ENCODE data around the gene TAAR9.
"Not testable (repeated sequence)": the region's sequence is repeated elsewhere in the genome, so short reads cannot be mapped to it uniquely, and the experiment has no call there.

The TAAR9 gene

DNA sequence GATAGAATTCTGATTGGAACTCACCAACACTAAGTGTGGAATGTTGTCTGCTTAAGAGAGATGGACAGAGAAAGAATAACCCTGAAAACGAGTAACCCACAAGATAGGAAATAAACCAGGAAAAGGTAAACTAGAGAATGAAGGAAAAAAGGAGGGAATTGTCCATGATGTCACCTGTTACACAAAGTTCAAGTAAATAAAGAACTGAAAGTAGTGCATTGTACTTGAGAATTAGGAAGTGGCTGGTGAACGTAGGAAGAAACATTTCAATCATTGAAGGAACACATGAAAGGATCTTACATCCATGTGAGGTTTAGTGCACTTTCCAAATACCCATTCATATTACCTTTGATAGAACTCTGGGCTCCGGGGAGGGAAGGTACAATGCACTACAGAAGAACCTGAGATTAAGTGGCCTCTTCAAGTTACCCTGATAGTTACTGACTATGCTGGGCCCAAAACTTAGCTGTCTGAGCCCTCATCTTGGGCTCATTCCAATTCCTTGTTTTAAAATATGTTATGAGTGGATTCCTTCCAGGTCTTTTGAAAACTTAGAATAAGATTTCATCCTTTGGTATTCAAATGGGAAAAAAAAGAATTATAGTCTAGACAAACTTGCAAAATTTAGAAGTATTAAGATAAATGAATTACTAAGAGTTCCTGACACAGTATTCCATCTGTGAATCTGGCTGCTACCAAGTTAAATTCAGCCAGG lies 24.1 kb upstream of the TAAR9 start:
- DNase-seq (ENCODE audit: low read depth in 2 of 3, low spot score in 1 of 3), result no peak

DNA sequence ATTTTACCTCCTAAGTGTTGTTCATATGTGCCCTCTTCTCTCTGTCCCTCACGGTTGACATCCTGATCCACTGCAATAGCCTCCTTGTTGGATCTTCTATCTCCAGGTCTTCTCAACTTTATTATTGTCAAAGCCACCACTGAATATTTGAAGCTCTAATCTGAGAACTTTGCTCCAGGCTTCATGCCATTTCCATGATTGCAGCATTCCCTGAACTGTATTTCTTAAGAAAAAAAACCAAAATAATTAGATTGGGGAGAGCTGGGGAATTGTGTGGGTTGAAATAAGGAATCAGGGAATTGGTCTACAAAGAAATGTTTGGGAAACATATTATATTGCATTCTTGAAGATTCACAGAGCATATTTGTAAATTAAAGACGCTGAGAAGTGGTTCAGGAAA lies 22.7 kb upstream of the TAAR9 start:
- DNase-seq (ENCODE audit: low read depth in 2 of 3, low spot score in 1 of 3), result no peak

DNA sequence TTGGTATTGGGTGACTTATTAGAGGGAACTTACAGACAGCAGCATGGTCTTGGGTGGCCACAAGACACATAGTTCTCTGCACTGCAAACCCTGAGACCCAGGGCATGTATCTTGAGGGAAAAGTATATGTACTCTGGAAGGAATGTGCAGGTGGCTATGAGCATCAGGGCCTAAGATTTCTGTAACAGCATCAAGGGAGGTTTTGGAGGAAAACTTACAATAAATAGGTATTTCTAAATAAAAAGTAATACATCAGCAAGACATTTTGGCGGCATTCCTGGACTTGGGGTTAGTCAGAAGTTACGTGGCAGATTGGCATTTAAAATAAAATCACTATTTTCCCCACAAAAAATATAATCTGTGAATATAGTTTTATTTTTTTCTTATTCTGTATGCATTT lies 17.1 kb upstream of the TAAR9 start:
- DNase-seq (ENCODE audit: low read depth in 2 of 3, low spot score in 1 of 3), result no peak

DNA sequence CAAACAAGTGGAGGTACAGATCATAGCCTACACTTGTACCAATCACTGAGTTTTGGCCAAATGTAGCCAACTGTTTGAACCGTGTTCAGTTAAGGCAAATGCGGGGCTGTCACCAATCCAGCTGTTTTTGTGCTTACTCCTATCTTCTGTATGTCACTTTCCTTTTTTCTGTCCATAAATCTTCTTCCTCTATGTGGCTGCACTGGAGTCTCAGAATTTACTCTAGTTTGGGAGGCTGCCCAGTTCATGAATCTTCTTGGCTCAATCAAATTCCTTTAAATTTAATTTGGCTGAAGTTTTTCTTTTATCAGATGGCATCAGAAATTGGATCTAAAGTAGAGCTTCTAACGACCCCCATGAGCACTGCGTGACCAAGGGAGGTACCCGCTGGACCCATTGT lies 13.4 kb upstream of the TAAR9 start:
- DNase-seq (ENCODE audit: low read depth in 2 of 3, low spot score in 1 of 3), result no peak

DNA sequence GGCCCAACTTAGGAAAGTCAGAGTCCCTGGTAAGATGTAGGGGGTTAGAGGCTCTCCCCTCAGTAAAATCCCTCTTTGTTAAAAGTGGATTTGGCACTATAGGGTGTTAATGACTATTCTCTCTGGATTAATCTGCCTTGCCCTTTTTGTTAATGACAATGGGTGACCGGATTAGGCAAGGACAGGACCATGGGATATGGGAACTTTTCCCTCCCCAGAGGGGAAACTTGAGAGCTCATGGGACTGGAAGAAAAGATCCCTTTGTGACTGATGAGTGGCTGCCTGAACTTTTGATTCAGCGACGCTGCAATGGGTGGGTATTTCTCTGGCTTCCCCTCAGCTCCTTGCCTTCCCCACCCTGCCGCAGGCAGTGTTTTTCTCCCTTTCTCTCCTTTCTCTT lies 12.2 kb upstream of the TAAR9 start:
- no peak for DNase-seq (ENCODE audit: low read depth in 2 of 3, low spot score in 1 of 3)

DNA sequence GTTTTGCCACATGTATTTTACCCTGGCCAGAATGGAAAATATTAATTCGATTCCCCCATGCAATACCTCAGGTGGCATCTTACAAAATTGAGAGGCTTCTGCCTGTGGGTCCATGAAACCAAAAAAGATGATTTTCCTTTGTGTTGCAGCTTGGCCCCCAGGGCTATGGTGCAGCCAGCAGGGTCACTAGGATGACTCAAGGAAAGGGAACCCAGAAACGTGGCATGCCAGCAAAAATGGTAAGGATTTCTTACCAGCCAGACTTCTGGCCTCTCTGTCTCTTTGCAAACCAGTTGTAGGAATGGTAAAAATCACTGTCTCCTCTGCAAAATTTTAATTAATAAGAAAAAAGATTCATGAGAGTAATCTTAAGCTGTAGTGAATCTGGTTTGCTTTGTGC lies 11.6 kb upstream of the TAAR9 start:
- no peak for DNase-seq (ENCODE audit: low read depth in 2 of 3, low spot score in 1 of 3)

DNA sequence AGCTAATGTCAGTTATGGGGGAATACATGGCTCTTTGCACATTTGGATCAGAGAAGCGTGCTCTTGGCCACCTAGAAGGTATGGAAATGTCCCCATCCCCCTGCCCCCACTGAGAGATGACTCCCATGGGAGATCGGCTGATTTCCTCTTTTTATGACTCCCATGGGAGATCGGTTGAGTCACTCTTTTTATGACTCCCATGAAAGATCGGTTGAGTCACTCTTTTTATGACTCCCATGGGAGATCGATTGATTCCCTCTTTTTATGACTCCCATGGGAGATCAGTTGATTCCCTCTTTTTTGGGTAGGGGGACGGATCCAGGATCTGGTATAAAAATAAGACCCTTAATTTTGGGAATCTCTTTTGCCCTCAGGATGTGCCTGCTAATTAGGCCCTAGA lies 10.3 kb upstream of the TAAR9 start:
- no peak for DNase-seq (ENCODE audit: low read depth in 2 of 3, low spot score in 1 of 3)

DNA sequence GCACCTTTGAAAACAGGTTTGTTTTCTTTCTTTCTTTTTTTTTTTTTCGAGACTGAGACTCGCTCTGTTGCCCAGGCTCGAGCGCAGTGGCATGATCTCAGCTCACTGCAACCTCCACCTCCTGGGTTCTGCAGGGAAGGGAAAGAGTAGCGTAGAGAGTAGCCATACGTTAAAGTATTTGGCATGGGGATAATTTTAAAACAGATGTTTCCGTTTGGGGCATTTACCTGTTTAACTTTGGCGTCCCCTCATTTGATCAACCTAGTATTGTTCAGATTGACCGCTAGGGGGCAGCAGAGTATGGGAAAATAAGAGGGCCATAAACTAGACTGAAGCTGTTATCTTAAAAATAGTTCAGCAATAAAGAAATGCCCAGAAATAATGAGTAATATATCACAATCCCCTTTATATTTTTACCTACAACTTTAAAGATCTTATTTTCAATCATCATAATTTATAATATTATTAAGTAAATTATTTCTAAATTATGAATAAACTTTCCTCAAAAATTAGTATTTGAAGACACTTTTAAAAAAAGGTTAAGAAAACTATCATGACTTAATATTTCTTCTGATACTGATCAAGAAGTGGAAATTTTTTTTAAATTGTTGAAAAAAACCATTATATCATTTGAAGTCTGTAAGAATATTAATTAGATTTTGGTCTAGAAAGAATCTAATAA lies 7.6 kb upstream of the TAAR9 start:
- peak; percentile 25 to 61 (median 56) for DNase-seq (ENCODE audit: low read depth in 2 of 3, low spot score in 1 of 3)

DNA sequence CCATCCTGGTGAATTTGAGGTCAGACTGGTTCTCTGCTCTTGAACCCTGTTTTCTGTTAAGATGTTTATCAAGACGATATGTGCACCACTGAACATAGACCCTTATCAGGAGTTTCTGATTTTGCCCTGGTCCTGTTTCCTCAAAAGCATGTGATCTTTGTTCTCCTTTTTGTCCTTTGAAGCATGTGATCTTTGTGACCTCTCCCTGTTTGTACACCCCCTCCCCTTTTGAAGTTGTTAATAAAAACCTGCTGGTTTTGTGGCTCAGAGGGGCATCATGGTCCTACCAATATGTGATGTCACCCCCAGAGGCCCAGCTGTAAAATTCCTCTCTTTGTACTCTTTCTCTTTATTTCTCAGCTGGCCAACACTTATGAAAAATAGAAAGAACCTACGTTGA lies 3.5 kb upstream of the TAAR9 start:
- not testable (repeated sequence) for DNase-seq (ENCODE audit: low read depth in 2 of 3, low spot score in 1 of 3)

DNA sequence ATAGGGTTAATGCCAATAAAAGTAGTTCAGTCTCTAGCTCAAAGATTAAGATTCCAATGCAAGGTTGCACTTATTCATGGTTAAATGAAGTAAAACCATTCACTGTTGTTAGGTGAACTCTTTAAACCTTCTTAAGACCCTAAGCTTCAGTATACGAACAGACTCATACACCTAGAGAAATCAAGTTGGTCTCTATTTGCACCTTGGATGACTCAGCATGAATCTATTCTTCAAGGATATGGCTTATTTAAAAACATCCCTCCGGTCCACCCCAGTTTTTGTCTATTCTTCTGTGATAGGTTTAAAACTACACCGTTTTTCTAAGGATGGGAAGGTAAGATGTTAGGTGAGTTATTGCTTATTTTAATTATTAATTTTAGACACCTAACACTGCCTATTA lies 932 bp upstream of the TAAR9 start:
- no peak for DNase-seq (ENCODE audit: low read depth in 2 of 3, low spot score in 1 of 3)

DNA sequence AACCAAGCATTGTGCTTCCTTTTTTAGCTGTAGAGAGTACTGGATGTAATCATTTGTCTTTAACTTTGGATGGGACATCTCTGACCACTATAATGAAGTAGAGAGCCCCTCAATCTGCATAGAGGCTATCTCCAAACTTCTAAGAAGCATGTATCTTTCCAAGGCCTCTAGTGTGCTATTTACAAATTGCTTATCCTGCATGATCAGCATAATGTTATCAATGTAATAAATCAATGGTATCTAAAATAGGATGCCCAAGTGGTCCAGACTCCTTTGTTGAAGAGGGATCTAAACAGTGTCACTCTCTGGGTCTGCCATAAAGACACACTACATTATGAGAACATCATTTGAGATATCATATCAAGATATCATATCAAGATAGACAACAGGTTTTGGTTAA lies 6.7 kb downstream of the TAAR9 start:
- no peak for DNase-seq (ENCODE audit: low read depth in 2 of 3, low spot score in 1 of 3)

DNA sequence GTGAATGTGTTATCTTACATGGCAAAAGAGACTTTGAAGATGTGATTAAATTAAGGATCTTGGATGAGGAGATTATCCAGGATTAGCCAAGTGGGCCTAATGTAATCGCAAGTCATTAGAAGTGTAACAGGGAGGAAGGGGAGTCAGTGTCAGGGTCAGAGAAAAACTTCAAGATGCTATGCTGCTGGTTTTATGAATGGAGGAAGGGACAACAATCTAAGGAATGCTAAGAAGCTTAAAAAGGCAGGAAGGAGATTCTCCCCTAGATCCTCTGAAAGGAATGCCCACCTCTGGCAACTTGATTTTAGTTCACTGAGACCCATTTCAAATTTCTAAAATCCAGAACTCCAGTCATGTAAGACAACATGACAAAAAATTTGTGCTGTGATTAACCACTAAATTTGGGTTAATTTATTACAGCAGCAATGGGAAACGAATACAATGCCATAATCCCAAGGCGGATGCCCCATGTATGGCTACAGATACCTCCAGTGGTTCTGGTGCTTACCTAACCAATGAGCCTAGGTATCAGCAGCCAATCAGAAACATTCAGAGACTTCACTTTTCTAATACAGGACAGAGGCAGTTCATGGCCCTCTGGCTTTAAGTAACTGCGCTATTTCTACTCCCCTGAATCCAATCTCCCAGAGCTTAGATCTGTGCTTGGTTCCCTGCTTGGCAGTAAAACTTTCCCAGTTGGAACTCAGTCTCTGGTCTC lies 10.8 kb downstream of the TAAR9 start:
- no peak for DNase-seq (ENCODE audit: low read depth in 2 of 3, low spot score in 1 of 3)

DNA sequence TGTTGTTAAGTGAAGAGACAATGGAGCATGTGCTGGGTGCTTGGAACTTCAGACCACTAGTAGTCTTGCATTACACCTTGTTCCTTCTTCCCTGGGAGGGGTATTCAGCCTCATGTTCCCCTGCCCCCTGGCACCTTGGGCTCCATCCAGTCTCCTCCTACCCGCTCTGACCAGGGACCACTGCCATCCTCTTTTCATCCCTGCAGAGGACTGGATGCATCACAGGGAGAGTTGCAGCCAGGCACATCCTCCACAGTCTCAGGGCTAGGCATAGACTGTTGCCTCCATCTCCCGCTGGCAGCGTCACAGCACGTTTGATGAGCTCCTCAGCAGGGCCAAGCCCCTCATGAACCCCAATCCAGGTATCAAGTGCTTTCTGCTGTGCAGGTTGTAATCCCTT lies 13.1 kb downstream of the TAAR9 start:
- DNase-seq (ENCODE audit: low read depth in 2 of 3, low spot score in 1 of 3), result no peak

DNA sequence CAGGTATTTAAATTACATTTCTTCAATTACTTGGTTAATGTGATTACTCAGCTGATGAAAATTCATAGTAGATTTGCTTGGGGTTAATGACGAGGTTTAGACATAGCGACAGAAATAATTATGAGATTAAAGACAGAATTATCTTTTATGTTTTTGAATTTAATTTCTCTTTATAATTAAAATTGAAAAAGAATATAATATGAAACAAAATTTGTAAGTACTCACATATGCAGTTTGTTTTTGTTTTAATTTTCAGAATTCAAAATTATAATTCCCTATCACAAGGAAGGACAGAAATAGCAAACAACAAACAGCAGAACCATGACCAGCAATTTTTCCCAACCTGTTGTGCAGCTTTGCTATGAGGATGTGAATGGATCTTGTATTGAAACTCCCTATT lies 14.3 kb downstream of the TAAR9 start, which contains the start of gene TAAR8:
Gene TAAR8 (plus strand): TSS at position 301 of the 400 bp plus-strand sequence. CDS start 21 bp downstream, at position 322.
- no peak for DNase-seq (ENCODE audit: low read depth in 2 of 3, low spot score in 1 of 3)

DNA sequence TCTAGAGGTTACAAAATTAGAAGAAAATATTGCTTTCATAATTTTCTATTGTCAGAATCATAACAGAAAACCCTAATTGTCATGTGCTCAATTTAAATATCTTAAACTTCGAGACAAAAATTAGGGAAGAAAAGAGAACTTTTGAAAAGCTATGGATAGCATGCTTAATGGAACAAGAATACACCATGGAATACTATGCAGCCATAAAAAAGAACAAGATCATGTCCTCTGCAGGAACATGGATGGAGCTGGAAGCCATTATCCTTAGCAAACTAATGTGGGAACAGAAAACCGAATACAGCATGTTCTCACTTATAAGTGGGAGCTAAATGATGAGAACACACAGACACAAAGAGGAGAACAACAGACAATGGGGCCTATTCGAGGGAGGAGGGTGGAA lies 22.0 kb downstream of the TAAR9 start:
- not testable (repeated sequence) for DNase-seq (ENCODE audit: low read depth in 2 of 3, low spot score in 1 of 3)

DNA sequence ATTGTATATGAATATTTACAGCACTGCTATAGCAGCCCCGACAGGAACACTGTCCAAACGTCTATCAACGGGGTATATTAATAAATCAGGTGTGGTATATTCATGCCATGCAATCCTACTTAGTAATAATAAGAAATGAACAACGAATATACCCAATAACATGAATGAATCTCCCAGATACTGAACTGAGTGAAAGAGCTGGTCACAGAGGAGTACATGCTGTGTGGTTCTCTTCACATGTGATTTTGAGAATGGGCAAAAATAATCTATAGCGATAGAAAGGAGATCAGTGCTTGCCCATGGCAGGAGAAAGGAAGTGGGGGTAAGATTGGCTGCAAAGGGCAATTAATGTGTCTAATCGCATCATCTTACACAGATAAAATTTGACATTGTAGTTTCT lies 28.3 kb downstream of the TAAR9 start:
- no peak for DNase-seq (ENCODE audit: low read depth in 2 of 3, low spot score in 1 of 3)

DNA sequence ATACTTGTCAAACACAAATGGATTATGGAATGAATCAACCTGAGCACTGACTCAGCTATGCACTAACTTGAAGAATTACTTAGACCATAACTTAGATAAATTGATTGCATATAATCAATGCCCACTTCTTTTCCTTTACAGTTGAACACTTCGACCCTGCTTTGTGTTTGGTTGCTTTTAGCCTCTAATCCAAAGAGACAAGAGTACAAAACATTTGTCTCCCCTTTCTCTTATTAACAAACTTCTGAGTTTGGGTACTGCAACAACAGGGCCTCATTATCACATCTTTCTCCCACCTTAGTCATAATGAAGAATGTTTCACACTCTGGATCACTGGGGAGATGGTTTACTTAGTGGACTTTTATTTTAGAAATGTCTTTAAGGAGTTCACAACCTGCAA lies 29.5 kb downstream of the TAAR9 start:
- DNase-seq (ENCODE audit: low read depth in 2 of 3, low spot score in 1 of 3), result no peak

DNA sequence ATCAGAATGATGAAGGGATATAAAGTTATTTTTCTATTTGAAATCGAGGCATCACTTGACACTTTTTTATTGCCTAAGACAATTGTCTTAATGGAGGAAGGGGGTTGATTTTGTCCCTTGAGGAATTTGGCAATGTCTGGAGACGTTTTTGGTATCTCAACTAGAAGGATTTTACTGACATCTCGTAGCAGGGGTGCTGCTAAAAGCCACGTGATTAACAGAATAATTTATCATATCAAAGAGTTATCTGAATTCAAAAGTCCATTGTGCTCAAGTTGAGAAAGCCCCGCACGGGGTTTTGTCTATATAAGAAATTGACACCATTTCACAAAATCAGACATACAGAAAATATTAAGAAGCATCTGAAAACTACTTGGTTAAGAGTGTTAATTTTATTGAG lies 30.5 kb downstream of the TAAR9 start:
- DNase-seq (ENCODE audit: low read depth in 2 of 3, low spot score in 1 of 3), result no peak

DNA sequence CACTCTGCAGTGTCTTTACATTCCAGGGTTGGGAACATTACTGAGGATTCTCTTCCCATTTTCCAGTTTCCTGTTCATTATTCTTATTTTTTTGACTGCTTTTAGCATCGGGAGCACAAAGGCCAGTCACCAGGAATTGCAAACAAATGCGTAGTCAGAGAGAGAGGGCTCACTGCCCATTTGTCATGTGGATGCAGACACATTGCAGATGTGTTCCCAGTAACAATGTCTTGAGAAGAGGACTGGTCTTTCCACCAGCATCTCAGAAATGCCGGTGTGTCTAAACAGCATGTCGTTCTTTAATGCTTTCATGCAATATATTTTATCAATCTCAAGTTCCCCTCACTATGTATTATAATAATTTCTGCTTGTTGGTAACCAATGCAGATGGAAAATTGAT lies 31.1 kb downstream of the TAAR9 start:
- DNase-seq (ENCODE audit: low read depth in 2 of 3, low spot score in 1 of 3), result no peak

DNA sequence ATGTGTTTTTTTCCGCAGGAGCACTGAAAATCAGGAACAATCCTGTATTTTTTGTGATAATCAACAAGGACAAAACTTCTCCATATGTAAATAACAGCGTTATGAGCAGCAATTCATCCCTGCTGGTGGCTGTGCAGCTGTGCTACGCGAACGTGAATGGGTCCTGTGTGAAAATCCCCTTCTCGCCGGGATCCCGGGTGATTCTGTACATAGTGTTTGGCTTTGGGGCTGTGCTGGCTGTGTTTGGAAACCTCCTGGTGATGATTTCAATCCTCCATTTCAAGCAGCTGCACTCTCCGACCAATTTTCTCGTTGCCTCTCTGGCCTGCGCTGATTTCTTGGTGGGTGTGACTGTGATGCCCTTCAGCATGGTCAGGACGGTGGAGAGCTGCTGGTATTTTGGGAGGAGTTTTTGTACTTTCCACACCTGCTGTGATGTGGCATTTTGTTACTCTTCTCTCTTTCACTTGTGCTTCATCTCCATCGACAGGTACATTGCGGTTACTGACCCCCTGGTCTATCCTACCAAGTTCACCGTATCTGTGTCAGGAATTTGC lies 32.2 kb downstream of the TAAR9 start, which contains the start of gene TAAR6:
Gene TAAR6 (plus strand): TSS at position 102 of the 557 bp plus-strand sequence. CDS start 0 bp downstream, at position 102.
- DNase-seq (ENCODE audit: low read depth in 2 of 3, low spot score in 1 of 3), result no peak

DNA sequence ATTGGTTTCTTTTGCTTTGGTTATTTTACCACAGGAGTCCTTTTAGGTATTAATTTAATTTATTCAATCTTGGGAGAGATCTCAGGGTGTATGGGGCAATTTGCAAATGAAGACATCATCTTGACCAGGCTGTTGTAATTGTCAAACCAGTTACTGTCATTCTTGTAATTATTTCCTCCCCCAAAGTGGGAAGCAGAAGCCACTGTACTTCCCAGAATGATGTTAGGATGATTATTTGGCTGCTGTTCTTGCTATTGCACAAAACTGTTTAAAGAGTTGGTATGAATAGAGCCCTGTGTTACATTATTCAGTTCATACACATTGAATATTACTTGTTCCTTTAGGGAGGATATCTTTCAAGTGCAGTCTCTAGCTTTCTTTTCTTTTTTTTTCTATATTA lies 33.7 kb downstream of the TAAR9 start:
- no peak for DNase-seq (ENCODE audit: low read depth in 2 of 3, low spot score in 1 of 3)

DNA sequence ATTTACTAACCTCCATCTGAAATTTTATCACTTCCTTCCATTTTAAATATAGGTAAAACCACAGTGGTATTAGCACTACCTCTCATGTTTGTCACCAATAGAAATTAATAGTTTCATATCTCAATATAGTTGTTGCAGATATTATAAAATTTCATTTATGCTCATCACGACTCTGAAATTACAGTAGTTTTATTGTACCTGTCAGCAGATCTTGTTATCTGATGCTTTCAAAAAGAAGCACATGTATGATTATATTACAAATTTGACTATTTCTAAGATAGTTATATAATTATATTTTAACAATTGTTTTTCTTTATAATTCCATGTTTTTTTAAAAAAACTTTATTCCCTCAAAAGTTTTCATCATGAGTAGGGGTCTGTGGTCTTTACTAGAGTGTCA lies 46.6 kb downstream of the TAAR9 start:
- no peak for DNase-seq (ENCODE audit: low read depth in 2 of 3, low spot score in 1 of 3)
